NCI-H82 treated with DMSO at 0.1 percent for 48 hours (cell line): ENCODE results near the gene IL18R1.
A peak's percentile ranks its signal among the peaks of the same experiment; 100 is the strongest.
"Not testable (repeated sequence)": the region's sequence is repeated elsewhere in the genome, so short reads cannot be mapped to it uniquely, and the experiment has no call there.

Experiments used
- DNase-seq: peaks from one replicate; lab custom pipeline; 2025; ENCODE audit not compliant: unreplicated experiment; lab: John Stamatoyannopoulos, UW

IL18R1 gene, protein sequence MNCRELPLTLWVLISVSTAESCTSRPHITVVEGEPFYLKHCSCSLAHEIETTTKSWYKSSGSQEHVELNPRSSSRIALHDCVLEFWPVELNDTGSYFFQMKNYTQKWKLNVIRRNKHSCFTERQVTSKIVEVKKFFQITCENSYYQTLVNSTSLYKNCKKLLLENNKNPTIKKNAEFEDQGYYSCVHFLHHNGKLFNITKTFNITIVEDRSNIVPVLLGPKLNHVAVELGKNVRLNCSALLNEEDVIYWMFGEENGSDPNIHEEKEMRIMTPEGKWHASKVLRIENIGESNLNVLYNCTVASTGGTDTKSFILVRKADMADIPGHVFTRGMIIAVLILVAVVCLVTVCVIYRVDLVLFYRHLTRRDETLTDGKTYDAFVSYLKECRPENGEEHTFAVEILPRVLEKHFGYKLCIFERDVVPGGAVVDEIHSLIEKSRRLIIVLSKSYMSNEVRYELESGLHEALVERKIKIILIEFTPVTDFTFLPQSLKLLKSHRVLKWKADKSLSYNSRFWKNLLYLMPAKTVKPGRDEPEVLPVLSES

GRCh38 chr2:102355526-102356380 is at the start of gene IL18R1:
IL18R1 (plus strand) TSS chr2:102355796; CDS start chr2:102362661, 6,865 bp downstream.
- peak; percentile 2 for DNase-seq

GRCh38 chr2:102306125-102306524 is 49.5 kb upstream of the IL18R1 start:
- DNase-seq: no peak

GRCh38 chr2:102310964-102311640 is 44.5 kb upstream of the IL18R1 start, which contains the start of gene IL1RL1:
IL1RL1 (plus strand) TSS chr2:102311563; CDS start chr2:102338265, 26,702 bp downstream.
- DNase-seq: no peak

DNA sequence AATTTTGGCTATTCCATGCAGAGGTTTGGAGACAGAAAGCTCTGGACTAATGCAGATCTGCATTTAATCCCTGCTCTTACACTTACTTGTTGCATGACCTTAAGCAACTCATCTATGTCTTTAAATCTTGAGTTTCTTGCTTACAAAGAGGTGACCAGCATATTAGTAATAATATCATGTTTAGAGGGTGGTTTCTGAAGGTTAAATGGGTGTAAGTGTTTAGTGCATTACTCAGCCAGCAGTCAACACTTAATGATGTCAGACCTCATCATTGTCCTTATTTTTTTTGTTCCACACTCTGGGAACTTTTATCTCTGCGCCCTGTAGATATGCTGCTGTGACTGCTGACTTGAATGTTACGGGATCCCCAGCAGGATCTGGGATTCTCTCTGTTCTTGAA is 42.6 kb upstream of the IL18R1 start:
- no peak for DNase-seq

DNA sequence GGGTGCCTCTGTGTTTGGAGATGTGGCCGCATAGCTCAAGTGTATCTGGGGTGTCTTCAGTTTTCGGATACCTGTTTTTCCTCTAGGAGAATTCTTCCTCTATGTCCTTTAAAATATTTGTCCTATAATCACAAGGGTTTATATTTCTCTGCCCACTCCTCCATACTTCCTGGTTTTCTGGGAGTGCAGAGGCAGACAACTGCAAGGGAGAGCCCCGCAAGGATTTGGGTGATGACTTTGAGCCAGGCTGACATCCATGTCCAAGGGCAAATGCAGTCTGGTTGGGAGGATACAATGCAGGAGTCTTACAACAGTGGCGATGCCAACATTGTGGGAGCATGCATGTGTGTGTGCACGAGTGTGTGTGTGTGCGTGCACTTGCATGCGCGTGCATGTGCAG is 42.1 kb upstream of the IL18R1 start:
- DNase-seq: no peak

- no peak for DNase-seq
Measured at GRCh38 chr2:102313950-102314349, 41.6 kb upstream of the IL18R1 start.

DNA sequence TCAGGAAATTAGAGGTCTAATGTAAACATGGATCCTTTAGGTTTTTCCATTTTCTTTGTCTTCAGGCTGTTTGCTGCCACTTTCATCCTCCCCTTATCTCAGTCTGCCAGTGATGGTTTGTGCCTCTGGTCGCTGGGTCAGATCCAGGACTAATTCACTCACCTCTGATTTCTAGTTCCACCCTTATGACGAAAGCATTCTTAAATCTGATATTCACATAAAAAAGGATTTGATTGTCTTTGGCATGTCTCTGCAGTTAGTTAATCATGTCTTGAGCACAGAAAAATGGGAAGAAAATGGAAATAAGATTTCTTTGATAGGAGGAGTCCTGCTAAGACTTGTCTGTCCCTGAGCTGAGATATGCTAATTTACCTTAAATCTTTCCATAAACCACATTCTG is 39.7 kb upstream of the IL18R1 start:
- DNase-seq: no peak

GRCh38 chr2:102317715-102318114 is 37.9 kb upstream of the IL18R1 start:
- no peak for DNase-seq

DNA sequence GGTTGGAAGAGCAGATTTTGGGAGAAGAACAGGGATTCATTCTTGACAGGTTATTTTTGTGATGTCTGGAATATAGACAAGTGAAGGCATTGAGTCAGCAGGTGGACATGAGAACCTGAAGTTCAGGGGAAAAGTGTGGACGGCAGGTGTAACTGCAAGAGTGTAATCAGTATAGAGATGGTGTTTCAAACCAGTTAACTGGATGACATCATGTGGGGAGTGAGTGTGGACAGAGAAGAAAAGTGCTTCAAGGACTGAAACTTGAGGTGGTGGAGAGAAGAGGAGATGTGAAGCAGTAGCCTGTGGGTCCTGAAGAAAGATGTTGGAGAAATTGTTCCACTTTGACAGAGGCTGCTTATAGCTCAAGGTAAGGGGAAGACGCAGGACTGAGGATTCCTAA is 37.2 kb upstream of the IL18R1 start:
- DNase-seq: no peak

GRCh38 chr2:102321941-102322719 is 33.5 kb upstream of the IL18R1 start:
- no peak for DNase-seq

DNA sequence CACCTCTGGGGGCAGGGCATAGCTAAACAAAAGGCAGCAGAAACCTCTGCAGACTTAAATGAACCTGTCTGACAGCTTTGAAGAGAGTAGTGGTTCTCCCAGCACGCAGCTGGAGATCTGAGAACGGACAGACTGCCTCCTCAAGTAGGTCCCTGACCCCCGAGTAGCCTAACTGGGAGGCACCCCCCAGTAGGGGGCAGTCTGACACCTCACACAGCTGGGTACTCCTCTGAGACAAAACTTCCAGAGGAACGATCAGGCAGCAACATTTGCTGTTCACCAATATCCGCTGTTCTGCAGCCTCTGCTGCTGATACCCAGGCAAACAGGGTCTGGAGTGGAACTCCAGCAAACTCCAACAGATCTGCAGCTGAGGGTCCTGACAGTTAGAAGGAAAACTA is 30.7 kb upstream of the IL18R1 start:
- not testable (repeated sequence) for DNase-seq

GRCh38 chr2:102331311-102331980 is 24.1 kb upstream of the IL18R1 start:
- no peak for DNase-seq

DNA sequence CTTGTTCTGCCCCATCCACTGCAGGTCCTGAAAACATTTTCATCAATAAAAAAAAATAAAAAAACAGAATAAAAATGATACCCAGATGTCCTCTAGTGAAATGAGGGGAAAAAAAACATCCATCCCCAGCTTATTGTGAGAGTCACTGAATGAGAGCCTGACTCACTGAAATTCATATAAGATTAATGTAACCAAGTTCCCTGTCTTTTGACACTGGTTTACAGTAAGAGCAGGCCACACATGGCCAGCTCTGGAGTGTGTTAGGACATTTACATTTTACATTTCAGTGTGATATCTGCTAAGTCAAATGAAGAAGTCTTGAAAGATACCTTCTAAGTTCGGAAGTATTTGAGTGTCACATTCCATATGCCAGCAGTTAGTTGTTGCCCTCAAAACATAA is 21.1 kb upstream of the IL18R1 start:
- DNase-seq: no peak

DNA sequence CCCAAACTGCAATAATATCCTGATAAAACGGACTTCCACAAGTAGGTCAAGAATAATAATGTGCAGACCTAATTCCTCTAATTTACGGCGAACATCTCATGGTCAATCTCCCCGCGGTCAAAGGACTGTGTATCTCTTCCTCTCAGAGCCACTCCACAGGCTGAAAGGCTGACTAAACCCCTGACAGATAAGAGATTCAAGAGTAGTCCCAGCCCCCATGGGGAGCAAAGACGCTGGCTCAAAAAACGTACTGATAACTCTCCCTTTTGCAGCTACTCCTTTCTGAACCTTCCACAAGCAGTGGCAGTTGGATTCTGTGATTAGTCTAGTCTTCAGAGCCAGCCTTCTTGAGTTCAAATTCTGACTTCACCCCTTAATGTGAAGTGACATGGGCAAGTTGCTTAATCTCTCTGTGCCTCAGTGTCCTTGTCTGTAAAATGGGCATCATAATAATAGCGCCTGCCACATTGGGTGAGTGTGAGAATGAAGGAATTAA is 19.7 kb upstream of the IL18R1 start:
- no peak for DNase-seq

DNA sequence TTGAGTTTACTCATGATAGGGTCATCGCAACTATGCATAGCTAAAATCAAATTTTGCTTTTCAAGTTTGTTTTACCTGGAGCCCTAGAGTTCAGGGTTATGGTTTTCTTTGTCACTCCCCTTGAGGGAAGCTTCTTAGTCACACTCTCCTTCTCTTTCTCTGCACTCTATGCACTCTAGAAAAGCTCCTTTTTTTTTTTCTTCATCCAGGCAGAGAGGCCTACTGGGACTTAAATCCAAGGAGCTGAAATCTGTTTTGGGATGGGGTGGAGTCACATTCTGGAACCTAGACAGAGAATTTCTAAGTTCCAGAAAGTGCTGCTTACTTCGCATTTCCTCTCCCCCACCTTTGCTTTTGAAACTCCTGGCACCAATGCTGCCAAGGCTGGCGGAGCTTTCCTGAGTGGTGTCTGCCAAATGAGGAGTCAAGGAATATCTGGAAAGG is 19.1 kb upstream of the IL18R1 start:
- DNase-seq: no peak

- no peak for DNase-seq
Measured at GRCh38 chr2:102337012-102337411, 18.6 kb upstream of the IL18R1 start.

DNA sequence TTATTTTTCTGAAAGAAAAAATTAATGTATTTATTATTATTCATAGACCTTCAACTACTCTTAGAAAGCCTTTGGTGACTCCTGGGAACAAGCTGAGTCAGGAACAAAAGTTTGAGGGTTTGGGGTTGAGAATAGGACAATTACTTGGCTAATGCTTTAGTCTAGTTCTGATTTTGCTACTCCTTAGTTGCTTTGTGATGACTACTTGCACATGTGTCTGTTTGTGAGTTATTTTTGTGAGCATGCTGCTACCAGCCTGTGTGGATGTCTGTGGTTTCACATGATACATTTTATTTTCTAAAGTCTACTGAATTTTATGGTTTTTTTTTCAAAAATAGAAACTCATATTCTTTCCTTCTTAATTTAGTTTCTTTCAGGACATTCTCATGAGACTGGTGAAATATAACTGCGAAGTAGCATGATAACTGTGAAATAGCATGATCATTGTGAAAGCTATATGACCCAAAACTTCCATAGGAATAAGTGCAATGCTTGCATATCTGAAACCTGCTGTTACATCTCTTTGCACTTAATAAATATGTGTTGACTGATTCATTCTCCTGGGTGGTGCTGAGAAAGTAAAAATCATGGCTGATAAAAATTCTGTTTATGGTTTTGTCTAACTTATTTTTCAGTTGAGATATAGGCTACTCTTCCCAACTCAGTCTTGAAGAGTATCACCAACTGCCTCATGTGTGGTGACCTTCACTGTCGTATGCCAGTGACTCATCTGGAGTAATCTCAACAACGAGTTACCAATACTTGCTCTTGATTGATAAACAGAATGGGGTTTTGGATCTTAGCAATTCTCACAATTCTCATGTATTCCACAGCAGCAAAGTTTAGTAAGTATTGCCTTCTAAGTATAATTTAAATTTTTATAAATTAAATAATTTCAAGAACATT is 17.9 kb upstream of the IL18R1 start:
- DNase-seq: no peak

GRCh38 chr2:102340778-102341177 is 14.8 kb upstream of the IL18R1 start:
- DNase-seq: no peak

- no peak for DNase-seq
Measured at GRCh38 chr2:102342888-102343287, 12.7 kb upstream of the IL18R1 start.
